ENCODE measurements around the gene UNK. TPM values are rescaled to one million over a fixed set of nuclear protein-coding genes. Genes with fewer than 3 reads are reported as not detected.

The UNK gene
- total and polyA plus RNA-seq, 2 donors (not counting 3 experiments of a cell fraction or from before 2014, with no cell fraction given) = 18.0 to 23.2 TPM

GRCh38 chr17:75826561-75827307 is 42.1 kb downstream of the UNK start:
- TF ChIP-seq POLR2AphosphoS5 (IDR thresholded peaks at IDR 0.05; ENCODE audit: insufficient read depth, low read depth, low read length) = no peak
- Histone ChIP-seq H3K4me1 (ENCODE audit: control insufficient read depth, extremely low read depth, insufficient read depth, low read length) (peaks cover 7% of the 10 kb centered on the region), H3K4me2 (ENCODE audit: insufficient read depth, low read length) (no peak overlapping the region), H3K36me3 (ENCODE audit: control insufficient read depth in 2 of 2, extremely low read depth in 1 of 2, insufficient read depth in 2 of 2, low read length in 2 of 2) (peaks cover 0 to 16% of the 10 kb centered on the region in 2 experiments), H3K9me3 (replicated peaks; ENCODE audit: control insufficient read depth, insufficient read depth, low read length) (no peaks in the 10 kb centered on the region), H3K27ac (ENCODE audit: insufficient read depth, low read depth, low read length) (peak overlapping the region; percentile 22), H3K9ac (replicated peaks; ENCODE audit: extremely low read depth, insufficient read depth, low read length) (no peak overlapping the region), H3K27me3 (ENCODE audit: control insufficient read depth in 2 of 2, insufficient read depth in 2 of 2, low read length in 2 of 2) (no peaks in the 10 kb centered on the region), H4K20me1 (replicated peaks; ENCODE audit: control insufficient read depth, extremely low read depth, insufficient read depth, low read length) (no peaks in the 10 kb centered on the region), H3K4me3 (replicated peaks in 1 of 3; ENCODE audit: insufficient read depth in 1 of 3, low read depth in 1 of 3, low read length in 3 of 3) (no peak overlapping the region), H3K79me2 (ENCODE audit: control insufficient read depth, insufficient read depth, low read length) (no peaks in the 10 kb centered on the region), H3K9me1 (replicated peaks; ENCODE audit: control insufficient read depth, extremely low read depth, insufficient read depth, low read length) (no peaks in the 10 kb centered on the region), H2AFZ (ENCODE audit: low read depth, low read length) (no peak overlapping the region)
- no TSS peak for BruUV-seq (replicated peaks)
- DNase-seq (ENCODE audit: low read depth, low spot score) (no peak), FAIRE-seq (no peak)
- ChIA-PET POLR2A (interaction anchor here (0.6 to 1.2 kb wide), 3 partner anchors 47 to 54 kb away, joined by 3 to 9 read pairs (median 3); a partner anchor contains a TSS), CTCF (interaction anchor here (0.6 to 6.3 kb wide), 32 partner anchors 8 to 375 kb away, joined by 3 to 73 read pairs (median 5); partner anchors contain the start of genes GALK1, SMIM5, UNC13D and UNK)
- dilution Hi-C loops (cut with MboI; ENCODE audit: extremely low pct_ligation_motif_present, low sequenced_read_pairs) = no loop called here
- intact Hi-C loops (cut with micrococcal nuclease) = loop anchor here (1.0 kb wide), 5 partner anchors 29 to 62 kb away; partner anchors contain the start of gene WBP2

DNA sequence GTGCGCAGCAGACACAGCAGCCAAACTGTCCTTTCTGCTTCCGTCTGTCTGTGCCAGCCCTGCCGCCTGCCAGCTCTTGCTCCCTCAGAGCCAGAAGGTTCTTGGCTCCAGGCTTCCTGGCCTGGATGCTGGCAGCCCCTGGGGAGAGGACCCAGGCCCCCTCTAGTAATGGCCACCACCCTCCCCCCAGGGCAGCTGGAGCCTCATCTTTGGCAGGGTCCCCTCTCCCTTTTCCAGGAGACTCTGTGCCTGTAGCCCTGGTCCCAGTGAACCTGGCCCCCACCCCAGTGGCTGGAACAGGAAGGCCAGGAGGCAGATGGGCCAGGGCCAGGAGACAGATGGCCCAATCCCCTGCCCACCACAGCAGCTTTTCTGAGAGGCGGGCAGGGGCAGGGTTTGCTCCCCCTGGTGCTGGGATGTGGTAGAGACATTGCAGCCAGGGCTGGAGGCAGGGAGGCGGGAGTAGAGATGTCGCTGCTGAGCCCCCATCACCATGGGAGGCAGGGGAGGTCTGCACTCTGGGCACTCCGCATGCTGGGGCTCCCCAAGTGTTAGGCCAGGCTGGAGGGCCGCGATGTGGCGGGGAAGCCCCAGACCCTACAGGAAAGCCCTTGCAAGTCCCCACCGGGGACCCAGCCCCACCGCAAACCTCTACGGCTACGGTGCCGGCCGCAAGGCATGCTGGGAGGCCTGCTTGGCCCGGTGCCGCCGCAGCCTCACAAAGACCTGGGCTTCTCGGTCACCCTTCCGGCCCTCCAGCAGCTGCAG is 42.9 kb downstream of the UNK start:
- Histone ChIP-seq H3K27me3 (ENCODE audit: control insufficient read depth in 2 of 2, insufficient read depth in 2 of 2, low read length in 2 of 2) (no peaks in the 10 kb centered on the region), H3K4me1 (ENCODE audit: control insufficient read depth, extremely low read depth, insufficient read depth, low read length) (peaks cover 7% of the 10 kb centered on the region), H4K20me1 (replicated peaks; ENCODE audit: control insufficient read depth, extremely low read depth, insufficient read depth, low read length) (no peaks in the 10 kb centered on the region), H3K27ac (ENCODE audit: insufficient read depth, low read depth, low read length) (peak overlapping the region; percentile 22), H3K4me2 (ENCODE audit: insufficient read depth, low read length) (peak overlapping the region; percentile 48), H3K9me1 (replicated peaks; ENCODE audit: control insufficient read depth, extremely low read depth, insufficient read depth, low read length) (no peaks in the 10 kb centered on the region), H3K9ac (replicated peaks; ENCODE audit: extremely low read depth, insufficient read depth, low read length) (no peak overlapping the region), H3K4me3 (replicated peaks in 1 of 3; ENCODE audit: insufficient read depth in 1 of 3, low read depth in 1 of 3, low read length in 3 of 3) (peak overlapping the region in 2 of 3 experiments; percentile 21 to 30), H2AFZ (ENCODE audit: low read depth, low read length) (peak overlapping the region; percentile 76), H3K79me2 (ENCODE audit: control insufficient read depth, insufficient read depth, low read length) (no peaks in the 10 kb centered on the region), H3K9me3 (replicated peaks; ENCODE audit: control insufficient read depth, insufficient read depth, low read length) (no peaks in the 10 kb centered on the region), H3K36me3 (ENCODE audit: control insufficient read depth in 2 of 2, extremely low read depth in 1 of 2, insufficient read depth in 2 of 2, low read length in 2 of 2) (peaks cover 0 to 8% of the 10 kb centered on the region in 2 experiments)
- no TSS peak for BruUV-seq (replicated peaks)
- intact Hi-C loops (cut with micrococcal nuclease) (loop anchor here (1.0 kb wide), 5 partner anchors 28 to 63 kb away; partner anchors contain the start of gene WBP2), dilution Hi-C loops (cut with MboI; ENCODE audit: extremely low pct_ligation_motif_present, low sequenced_read_pairs) (no loop called here)
- POLR2A ChIA-PET = interaction anchor here (0.6 to 1.2 kb wide), 3 partner anchors 48 to 55 kb away, joined by 3 to 9 read pairs (median 3); a partner anchor contains a TSS
- CTCF ChIA-PET = interaction anchor here (0.6 to 6.3 kb wide), 31 partner anchors 8 to 374 kb away, joined by 3 to 73 read pairs (median 7); partner anchors contain the start of genes GALK1, SMIM5, UNC13D and UNK
- TF ChIP-seq MYC (IDR thresholded peaks at IDR 0.05; ENCODE audit: low read depth, low read length) (no peak), POLR2AphosphoS5 (IDR thresholded peaks at IDR 0.05; ENCODE audit: insufficient read depth, low read depth, low read length) (peak; percentile 63), FOS (IDR thresholded peaks at IDR 0.05; ENCODE audit: borderline replicate concordance, insufficient read depth, low read length) (no peak), POLR2A (IDR thresholded peaks at IDR 0.05; ENCODE audit: low read depth, low read length) (peak; percentile 65)
- TF ChIP-seq, protein P1, sequence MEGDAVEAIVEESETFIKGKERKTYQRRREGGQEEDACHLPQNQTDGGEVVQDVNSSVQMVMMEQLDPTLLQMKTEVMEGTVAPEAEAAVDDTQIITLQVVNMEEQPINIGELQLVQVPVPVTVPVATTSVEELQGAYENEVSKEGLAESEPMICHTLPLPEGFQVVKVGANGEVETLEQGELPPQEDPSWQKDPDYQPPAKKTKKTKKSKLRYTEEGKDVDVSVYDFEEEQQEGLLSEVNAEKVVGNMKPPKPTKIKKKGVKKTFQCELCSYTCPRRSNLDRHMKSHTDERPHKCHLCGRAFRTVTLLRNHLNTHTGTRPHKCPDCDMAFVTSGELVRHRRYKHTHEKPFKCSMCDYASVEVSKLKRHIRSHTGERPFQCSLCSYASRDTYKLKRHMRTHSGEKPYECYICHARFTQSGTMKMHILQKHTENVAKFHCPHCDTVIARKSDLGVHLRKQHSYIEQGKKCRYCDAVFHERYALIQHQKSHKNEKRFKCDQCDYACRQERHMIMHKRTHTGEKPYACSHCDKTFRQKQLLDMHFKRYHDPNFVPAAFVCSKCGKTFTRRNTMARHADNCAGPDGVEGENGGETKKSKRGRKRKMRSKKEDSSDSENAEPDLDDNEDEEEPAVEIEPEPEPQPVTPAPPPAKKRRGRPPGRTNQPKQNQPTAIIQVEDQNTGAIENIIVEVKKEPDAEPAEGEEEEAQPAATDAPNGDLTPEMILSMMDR (IDR thresholded peaks at IDR 0.05; ENCODE audit: extremely low read depth in 1 of 2, insufficient read depth in 1 of 2, low read depth in 1 of 2, low read length in 2 of 2) = peak; percentile 85 to 91
- TF ChIP-seq, protein P2, sequence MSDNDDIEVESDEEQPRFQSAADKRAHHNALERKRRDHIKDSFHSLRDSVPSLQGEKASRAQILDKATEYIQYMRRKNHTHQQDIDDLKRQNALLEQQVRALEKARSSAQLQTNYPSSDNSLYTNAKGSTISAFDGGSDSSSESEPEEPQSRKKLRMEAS (IDR thresholded peaks at IDR 0.05; ENCODE audit: insufficient read depth, insufficient read length) = no peak
- DNase-seq (ENCODE audit: low read depth, low spot score) (peak; percentile 82), FAIRE-seq (peak; percentile 86)
